Fibroblast of upper back skin (primary cell): Measurements from ENCODE around the gene MPZL1.
"Not testable (repeated sequence)": the region's sequence is repeated elsewhere in the genome, so short reads cannot be mapped to it uniquely, and the experiment has no call there.

Source experiments
- DNase-seq: peaks from one replicate; pipeline ENCODE4 v3.0.0-alpha.2; 2013

Gene MPZL1

GRCh38 chr1:167782946-167783345 lies 61.2 kb downstream of the MPZL1 start:
- DNase-seq: no peak

DNA sequence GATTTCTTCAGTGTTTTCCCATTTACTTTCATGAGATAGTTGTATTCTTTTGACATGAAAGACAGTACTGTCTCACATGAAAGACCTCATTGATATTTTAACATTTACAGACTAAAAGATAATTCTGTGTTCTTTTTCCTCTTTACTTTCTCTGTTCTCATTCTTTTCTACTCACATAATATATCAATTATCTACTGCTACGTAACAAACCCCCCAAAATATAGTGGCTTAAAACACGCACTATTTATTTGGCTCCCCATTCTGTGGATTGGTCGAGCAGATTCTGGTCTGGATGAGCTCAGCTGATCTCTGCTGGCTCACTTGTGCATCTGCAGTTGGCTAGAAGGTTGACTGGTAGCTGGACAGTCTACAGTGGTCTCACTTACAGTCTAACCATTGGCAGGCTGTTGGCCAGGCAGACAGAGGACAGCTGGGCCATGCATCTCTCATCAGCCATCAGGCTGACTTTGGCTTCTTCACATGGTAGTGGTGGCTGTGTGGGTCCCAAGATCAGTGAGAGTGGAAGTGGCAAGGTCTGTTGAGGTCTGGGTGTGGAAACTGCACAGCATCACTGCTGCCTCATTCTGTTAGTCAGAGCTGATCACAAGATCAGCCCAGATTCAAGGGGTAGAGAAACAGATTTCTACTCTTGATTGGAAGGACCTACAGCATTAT lies 63.2 kb downstream of the MPZL1 start:
- DNase-seq: no peak

- no peak for DNase-seq
Measured at GRCh38 chr1:167786502-167786901, 64.7 kb downstream of the MPZL1 start.

GRCh38 chr1:167789501-167789900 lies 67.7 kb downstream of the MPZL1 start:
- no peak for DNase-seq

DNA sequence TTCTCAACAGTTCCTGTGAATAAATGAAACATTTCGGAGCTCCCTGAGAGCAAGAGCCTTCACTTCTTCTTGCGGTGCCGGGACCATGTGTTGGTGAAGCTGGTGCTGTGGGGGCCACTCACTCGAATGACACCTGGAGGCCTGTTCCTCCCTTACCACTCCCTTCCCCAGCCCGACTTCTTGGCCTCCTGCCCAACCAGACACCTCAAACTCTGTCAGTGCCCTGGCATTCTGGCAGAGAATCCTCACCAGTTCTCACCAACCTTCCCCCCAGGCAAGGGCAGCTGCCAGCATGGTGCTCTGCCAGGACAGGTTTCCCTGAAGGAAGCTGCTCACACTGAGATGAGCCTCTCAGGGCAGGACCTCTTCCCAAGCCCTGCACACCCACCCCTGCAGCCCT lies 68.3 kb downstream of the MPZL1 start:
- DNase-seq: no peak

GRCh38 chr1:167791281-167792187 lies 69.8 kb downstream of the MPZL1 start:
- DNase-seq: peak; percentile 99

DNA sequence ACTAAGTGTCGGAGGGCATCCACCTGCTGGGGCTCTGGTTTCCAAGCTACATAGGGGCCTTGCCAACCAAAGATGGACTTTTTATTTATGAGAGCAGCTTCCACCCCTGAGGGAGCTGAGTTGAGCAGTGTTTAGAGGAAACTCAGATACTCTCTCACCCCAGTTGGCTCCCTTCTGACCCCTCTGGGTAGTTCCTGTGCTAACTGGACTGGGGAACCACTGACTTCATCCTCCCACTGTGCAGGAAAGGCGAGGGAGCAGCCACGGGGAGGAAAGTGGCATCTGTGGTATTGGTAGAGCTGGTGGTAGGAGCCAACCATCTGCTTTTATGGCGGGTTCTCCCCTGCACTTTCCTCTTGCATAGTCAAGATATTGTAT lies 70.4 kb downstream of the MPZL1 start:
- DNase-seq: no peak

GRCh38 chr1:167794043-167794442 lies 72.3 kb downstream of the MPZL1 start:
- no peak for DNase-seq

- DNase-seq: no peak
Measured at GRCh38 chr1:167795810-167796740, 74.3 kb downstream of the MPZL1 start.

DNA sequence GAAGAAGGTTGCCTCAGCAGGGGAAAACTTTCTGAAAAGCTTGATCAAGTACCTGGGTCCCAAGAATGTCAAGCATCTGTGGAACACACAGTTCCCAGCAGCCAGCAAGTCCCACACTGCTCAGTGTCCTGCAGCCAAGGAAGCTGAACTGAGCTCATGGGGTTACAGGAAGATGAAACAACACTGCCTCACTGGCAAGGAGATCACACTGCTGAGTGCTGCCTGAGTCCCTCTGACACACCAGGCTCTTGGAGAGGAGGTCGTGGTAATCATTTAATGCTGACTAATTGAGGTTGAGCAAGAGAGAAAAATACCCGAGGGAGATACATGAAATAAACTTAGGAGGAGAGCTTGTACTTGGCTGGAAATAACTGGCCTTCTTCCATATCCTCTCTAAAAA lies 75.2 kb downstream of the MPZL1 start:
- DNase-seq: peak; percentile 99

DNA sequence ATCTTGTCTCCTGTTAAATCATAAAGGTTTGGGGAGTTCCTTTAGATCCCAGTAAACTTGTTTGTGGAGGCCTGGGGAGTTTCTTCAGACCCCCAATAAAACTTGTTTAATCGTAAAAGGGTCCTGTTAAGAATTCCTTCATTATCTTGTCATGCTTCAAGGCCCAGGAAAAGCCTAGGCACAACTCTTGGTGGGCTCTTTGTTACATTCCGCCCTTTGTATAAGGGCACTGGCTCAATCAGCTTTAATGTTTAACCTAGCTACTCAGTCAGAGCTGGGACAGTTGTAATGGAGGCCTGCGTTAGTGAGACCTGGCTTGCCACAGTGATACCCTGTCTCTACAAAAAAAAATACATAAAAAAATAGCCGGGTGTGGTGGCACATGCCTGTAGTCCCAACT lies 77.2 kb downstream of the MPZL1 start:
- DNase-seq: no peak

DNA sequence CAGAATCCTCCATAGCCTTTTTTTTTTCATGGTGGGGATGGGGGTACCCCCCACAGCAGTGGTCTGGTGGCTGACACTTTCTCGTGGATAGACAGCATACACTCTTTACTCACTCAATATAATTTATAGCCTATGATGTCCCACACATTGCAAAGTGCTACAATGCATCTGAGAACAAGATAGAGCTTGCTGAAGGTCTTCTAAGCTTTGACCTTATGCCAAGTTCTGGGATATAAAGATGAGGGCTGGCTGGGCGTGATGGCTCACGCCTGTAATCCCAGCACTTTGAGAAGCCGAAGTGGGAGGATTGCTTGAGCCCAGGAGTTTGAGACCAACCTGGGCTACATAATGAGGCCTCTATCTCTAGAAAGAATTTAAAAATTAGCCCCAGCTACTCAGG lies 78.0 kb downstream of the MPZL1 start:
- DNase-seq: no peak

DNA sequence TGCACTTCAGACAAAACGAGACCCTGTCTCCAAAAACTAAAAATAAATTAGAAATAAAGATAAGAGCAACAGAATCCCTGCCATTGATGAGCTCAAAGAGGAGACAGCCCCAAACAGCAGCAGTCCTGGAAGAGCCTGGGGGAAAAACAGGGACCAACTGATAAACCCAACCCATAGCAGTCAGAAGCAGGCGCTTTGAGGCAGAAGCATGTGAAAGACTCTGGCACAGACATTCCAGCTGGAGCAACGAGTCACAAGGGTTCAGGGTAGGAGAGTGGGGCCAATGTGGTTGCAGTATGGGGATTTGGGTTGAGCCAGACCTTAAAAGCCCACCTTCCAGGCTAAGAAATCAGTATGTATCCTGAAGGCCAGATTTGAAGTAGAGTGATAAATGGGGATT lies 78.5 kb downstream of the MPZL1 start:
- no peak for DNase-seq

DNA sequence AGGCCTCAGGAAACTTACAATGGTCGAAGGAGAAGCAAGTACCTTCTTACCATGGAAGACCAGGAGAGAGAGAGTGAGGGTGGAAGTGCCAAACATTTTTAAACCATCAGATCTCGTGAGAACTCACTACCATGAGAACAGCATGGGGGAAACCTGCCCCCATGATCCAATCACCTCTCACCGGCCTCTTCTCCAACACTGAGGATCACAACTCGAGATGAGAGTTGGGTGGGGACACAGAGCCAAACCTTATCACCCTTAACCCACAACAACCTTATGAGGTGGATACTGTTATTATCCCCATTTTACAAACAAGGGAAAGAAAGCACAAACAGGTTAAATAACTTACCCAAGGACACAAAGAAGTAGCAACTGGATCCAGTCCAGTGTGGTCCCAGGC lies 80.5 kb downstream of the MPZL1 start:
- no peak for DNase-seq

DNA sequence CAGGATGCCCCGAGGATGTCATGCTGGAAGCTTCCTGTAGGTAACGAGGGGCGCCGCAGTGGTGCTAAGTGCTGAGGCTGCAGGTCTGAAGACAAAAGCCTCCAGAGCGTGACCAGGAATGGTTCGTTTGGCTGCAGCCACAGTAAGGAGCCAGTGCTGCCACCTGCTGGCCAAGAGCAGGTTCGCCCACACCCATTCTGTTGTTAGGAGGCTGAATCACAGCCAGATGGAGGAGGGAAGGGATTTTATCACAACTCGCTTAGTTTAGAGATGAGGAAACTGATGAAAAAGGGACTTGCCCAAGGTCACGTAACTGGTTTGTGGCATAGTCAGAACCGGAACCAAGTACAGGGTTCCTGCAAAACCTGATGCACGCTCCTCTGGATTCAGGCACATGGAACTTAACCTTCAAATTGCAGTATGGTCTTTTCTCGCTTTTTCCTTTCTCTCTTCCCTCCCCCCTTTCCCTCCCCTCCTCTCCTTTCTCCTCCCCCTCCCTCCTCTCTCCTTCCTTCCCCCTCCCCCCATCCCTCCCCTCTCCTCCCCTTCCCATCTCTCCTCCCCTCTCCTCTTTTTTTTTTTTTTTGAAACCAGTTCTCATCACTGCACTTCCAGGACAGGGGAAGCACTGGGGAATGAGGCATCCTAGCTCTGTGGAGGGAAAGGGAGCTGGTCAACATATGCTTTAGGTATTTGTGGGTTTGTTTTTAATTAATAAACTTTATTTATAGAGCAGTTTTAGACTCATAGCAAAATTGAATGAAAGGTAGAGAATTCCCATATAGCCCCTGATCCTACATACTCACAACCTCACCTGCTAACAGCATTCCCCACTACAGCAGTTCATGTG lies 81.8 kb downstream of the MPZL1 start:
- DNase-seq: peak; percentile 93

DNA sequence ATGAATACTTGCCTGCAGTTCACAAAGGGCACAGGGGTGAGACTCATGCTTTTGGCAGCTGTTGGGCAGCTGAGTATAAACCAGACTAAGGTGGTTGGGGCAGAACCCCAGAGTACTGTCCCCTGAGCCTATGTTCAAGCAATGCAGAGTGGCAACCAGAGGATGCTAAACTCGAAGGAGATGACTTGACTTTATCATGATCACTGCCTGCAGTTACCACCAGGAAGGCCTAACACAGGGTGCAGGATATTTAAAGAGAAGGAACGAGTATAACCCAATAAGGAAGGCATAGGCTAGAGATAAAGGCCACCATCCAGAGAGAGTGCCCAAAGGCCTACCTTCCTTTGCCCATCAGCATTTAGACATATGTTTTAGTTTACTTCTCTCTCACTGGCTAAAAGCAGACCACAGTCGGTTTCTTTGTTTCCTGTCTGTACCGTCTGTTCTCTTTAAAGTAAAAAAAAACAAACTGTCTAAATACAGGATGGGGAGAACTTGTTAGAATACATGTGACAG lies 83.3 kb downstream of the MPZL1 start:
- DNase-seq: no peak

DNA sequence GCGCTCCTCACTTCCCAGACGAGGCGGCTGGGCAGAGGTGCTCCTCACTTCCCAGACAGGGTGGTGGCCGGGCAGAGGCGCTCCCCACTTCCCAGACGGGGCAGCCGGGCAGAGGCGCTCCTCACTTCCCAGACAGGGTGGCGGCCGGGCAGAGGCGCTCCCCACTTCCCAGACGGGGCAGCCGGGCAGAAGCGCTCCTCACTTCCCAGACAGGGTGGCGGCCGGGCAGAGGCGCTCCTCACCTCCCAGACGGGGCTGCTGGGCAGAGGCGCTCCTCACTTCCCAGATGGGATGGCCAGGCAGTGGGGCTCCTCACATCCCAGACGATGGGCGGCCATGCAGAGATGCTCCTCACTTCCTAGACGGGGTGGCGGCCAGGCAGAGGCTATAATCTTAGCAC lies 84.5 kb downstream of the MPZL1 start:
- not testable (repeated sequence) for DNase-seq

- DNase-seq: not testable (repeated sequence)
Measured at GRCh38 chr1:167806676-167807075, 84.9 kb downstream of the MPZL1 start.

DNA sequence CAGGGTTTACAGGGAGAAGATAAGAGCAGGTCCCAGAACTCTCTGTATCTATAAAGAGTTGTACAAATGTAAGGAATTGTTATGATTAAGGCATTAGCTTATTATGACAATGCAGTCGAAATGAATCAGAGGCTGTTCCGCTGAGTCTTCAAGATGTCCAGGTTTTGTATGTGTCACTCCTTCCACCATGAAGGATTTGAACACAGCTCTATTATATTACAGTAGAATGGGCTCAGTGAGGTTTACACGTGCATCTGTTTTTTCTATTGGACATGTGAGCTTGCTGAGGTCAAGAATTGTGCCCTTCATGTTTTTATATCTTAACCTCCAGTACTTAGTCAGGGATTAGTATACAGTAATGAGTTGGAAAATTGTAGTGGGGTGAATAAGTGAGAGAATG lies 86.3 kb downstream of the MPZL1 start:
- peak; percentile 26 for DNase-seq

DNA sequence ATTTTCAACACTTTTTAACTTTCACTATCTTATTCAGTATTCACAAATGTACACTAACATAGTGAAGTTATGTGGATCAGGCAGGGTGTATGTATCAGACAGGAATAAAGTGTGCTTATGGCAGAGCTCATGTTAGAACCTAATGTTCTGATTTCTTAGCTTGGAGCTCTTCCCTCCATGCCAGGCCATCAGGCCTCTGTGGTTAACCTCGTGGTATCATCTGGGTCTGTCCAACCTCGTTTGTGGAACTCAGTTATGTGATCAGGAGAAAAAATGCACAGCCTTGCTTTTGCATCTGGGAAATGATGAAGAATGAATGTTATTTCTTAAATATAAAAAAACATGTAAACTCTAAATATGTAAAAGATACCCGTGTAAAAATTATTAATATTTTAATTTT lies 86.9 kb downstream of the MPZL1 start:
- DNase-seq: no peak

DNA sequence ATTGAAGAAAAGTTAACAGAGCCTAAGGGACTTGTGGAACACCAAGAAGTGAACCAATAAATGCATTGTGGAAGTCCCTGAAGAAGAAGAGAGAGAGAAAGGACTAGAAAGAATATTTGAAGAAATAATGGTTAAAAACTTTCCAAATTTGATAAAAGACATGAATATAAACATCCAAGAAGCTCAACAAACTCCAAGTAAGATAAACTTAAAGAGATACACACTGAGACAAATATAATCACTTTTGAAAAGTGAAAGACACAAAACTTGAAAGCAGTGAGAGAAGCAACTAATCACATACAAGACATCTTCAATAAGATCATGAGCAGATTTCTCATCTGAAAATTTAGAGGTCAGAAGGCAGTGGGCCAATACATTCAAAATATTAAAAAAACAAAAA lies 91.2 kb downstream of the MPZL1 start:
- no peak for DNase-seq

GRCh38 chr1:167815650-167816049 lies 93.9 kb downstream of the MPZL1 start:
- DNase-seq: no peak
